GM18907 (cell line): ENCODE data around the gene BAZ1A.

ENCODE experiments used
- ATAC-seq: cut with Tn5 transposase; IDR thresholded peaks from one replicate; pipeline ENCODE4 v1.9.1; 2021; ENCODE audit warnings: mild to moderate bottlenecking, moderate library complexity; ENCODE audit not compliant: unreplicated experiment

BAZ1A gene, protein sequence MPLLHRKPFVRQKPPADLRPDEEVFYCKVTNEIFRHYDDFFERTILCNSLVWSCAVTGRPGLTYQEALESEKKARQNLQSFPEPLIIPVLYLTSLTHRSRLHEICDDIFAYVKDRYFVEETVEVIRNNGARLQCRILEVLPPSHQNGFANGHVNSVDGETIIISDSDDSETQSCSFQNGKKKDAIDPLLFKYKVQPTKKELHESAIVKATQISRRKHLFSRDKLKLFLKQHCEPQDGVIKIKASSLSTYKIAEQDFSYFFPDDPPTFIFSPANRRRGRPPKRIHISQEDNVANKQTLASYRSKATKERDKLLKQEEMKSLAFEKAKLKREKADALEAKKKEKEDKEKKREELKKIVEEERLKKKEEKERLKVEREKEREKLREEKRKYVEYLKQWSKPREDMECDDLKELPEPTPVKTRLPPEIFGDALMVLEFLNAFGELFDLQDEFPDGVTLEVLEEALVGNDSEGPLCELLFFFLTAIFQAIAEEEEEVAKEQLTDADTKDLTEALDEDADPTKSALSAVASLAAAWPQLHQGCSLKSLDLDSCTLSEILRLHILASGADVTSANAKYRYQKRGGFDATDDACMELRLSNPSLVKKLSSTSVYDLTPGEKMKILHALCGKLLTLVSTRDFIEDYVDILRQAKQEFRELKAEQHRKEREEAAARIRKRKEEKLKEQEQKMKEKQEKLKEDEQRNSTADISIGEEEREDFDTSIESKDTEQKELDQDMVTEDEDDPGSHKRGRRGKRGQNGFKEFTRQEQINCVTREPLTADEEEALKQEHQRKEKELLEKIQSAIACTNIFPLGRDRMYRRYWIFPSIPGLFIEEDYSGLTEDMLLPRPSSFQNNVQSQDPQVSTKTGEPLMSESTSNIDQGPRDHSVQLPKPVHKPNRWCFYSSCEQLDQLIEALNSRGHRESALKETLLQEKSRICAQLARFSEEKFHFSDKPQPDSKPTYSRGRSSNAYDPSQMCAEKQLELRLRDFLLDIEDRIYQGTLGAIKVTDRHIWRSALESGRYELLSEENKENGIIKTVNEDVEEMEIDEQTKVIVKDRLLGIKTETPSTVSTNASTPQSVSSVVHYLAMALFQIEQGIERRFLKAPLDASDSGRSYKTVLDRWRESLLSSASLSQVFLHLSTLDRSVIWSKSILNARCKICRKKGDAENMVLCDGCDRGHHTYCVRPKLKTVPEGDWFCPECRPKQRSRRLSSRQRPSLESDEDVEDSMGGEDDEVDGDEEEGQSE (N-terminal part only)

DNA sequence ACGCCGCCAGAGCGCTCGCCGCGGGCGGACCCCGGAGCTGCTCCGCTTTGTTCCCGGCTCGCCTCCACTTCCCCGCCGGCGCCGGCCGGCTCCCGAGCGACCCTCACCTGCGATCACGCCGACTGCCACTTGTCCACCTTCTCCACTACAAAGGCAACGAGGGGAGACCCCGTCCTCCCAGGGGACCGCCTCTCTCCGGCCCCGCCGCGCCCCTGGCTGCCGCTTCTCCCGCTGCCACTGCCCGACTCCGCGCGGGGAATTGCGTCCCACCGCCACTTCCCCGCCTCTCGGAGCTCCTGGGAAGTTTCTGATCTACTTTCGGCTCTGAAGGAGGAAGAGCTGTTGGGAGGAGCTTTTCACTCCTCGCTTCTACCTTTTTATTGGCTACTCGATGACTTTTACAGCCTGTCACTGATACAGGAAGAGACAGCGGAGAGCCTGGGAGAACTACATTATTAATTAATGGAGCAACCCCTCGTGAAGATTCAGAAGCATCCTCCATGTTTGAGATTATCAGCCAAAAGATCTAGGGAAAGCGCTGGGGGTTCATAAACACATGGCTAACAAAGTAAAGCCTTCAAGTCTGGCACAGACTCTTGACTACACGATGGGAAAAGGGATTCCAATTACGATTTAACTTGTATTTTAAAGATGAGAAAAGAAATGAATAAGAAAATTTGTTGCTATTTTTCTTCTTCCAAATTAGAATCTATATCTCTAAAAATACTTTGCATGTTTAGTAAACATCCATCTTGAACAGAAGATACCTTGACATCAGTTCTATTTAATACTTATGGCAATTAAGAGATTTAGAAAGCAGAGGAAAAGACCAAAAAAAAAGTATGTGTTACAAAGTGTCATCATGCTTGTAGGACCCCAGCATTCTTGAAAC, at the start of gene BAZ1A:
Gene BAZ1A, minus strand, starts transcription at position 330 of the 892 bp plus-strand sequence. CDS start 756 bp downstream, outside the sequence.
- ATAC-seq: peak; percentile 42

DNA sequence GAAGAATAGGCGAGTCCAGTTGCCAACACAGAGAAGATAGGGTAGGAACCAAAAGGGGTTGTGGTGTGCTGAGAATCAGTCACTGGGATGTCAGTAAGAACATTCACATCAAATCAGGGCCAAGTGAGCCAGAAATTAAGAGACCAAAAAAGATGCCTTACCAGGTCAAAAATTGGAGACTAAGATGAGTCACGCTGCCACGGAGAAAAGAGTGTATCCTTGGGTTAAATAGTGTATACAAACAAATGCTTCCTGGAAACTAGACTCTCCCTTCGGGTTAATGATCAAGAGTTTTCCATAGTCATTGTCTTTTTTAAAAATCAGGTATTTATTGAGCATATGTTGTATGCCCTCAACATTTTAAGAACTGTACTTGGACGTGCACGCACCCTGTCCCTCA, 45.2 kb upstream of the BAZ1A start:
- ATAC-seq: no peak

DNA sequence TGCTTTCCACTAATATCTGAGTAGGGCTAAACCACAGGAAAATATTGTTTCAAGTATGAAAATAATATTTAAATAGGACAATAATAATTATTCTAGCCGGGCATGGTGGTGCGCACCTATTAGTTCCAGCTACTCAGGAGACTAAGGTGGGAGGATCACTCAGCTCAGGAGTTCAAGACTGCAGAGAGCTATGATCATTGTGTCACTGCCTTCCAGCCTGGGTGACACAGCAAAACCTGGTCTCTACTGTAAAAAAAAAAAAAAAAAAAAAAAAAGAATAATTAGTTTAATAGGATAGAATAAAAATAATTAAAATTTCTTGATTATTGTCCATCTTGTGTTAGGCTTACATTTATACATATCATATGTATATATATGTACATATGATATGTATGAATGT, 38.5 kb upstream of the BAZ1A start:
- no peak for ATAC-seq

DNA sequence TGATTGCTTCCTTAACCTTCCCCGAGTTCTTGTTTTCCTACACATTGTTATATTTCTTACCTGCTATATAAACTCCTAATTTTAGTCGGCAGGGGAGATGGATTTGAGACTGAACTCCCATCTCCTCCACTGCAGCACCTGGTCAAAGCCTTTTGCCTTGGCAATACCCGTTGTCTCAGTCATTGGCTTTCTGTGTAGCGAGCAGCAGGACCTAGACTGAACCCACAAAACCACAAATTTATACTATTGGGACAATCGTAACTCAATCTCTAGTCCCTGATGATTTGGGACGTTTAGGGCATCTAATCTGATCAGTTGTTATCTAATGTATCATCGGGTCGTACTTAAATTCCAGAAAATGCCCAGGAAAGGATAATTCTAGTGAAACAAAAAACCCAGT, 37.8 kb upstream of the BAZ1A start:
- ATAC-seq: no peak

DNA sequence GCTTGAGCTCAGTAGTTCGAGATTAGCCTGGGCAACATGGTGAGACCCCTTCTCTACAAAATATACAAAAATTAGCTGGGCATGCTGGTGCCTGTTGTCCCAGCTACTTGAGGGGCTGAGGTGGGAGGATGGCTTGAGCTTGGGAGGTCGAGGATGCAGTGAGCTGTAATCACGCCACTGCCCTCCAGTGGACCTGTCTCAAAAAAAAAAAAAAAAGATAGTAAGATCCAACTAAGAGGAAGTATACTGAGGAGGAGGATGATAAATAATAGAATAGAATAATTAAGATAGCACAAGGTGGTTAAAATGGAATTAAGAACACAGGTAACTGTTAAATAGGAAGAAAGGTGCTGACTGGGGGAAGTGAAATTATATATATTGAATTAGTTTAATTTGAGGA, 37.0 kb upstream of the BAZ1A start:
- no peak for ATAC-seq

DNA sequence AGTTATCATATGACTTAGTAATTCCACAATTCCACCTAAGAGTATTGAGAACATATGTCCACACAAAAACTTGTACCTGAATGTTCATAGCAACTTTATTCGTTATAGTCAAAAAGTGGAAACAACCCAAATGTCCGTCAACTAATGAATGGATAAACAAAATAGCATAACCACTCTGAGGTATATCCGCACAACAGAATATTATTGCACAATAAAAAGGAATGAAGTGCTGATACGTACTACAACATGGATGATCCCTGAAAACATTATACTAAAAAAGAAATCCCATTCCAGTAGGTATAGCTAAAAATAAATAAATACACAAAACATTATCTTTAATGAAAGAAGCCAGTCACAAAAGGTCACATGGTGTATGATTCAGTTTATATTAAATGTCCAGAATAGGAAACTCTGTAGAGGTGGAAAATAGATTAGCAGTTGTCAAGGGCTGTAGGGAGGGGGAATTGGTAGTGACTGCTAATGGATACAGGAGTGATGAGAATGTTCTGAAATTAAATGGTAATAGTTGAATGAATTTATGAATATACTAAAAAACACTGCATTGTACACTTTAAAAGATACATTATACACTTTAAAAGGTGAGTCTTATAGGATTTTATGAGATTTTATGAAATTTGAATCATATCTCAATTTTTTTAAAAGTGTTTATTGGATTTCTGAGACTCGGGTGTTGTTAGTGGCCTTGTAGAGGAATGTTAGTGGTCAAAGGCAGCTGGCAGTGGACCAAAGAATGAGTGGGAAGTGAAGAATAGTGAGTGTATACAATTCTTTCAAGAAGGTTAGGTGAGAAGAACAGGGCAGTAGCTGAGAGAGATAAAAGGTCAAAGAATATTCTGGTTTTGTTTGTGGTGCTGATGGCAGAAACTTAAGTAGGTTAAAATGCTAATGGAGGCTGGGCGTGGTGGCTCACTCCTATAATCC, 36.3 kb upstream of the BAZ1A start:
- no peak for ATAC-seq

DNA sequence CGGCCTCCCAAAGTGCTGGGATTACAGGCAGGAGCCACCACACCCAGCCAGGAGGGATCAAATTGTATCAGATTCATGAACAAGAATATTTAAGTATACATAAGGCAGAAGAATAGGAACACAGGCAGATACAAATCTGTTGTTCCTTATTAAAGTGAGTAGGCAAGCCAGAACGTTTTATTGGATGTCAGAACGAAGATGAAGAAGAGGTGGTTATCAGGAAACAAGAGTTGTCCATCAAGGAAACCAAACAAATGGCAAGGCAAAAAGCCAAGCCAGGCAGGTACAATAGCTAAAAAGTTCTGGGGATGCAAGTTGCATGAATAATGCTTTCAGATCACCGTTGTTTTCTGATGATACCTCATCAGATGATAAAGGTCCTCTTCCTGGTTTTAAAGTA, 31.1 kb upstream of the BAZ1A start:
- ATAC-seq: no peak

DNA sequence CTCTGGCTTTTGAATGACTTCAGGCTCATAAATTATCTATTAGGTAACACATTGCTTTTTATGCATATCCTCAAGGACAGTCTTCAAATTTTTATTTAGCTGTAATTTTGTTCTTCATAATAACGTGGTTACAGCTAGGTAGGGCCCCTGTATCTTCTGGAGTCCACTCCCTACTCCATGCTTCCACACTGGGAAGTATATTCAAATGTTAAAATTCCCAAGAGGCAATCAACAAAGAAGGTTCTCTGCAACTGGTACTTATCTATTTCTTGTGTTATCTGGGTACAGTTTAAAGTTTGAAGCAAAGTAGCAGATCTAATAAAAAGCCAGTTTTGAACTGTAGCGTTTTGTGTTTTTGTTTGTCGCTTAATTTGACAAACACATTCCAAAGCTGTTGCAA, 20.1 kb upstream of the BAZ1A start:
- no peak for ATAC-seq

DNA sequence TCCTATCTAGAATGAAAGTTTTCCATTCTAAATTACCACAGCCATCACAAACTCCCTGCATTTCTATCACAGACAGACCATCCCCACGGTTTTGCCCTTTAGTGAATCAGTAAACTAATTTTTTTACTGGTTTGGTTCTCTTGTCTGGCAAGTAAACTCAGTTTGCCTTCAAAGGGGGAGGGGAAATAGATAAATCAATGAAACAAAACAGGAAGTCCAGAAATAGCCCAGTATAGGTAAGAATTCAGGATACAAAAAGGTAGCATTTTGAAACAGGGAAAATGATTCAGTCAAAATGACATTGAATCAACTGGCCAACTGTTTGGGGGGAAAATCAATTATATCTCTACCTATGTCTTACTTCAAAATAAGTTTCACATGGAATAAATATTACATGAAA, 15.8 kb upstream of the BAZ1A start:
- ATAC-seq: no peak

DNA sequence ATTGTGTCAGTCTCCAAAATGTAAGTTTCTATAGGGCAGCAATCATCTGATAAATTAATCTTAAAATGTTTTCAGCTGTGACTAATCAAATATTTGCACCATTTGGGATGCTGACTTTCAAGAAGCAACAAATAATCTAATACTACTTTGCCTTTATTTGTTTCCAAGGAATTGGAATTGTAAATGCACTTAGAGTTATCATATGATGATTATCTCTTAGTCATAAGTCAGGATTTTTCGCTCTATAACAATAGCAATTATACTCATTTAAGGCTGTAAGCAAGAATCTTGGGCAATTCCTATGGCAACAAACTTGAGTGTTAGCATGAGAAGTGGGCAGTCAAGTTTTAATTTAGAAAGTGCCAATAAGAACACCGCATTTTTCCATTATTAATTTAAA, 13.0 kb upstream of the BAZ1A start:
- no peak for ATAC-seq

DNA sequence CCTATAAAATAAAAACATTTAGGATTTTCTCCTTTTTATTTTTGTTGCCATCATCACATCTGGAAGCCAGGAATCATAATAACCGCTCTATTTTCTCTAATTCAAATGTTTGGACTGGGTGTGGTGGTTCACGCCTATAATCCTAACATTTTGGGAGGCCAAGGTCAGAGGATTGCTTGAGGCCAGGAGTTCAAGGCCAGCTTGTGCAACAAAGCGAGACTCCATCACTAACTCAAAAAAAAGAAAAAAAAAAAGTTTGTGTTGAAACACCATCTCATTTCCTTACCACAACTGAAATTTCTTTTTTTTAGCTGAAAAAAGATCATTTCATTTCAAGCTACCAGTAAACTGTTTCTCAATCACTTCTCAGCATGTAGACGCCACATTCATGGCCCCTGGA, 8.8 kb upstream of the BAZ1A start:
- no peak for ATAC-seq

DNA sequence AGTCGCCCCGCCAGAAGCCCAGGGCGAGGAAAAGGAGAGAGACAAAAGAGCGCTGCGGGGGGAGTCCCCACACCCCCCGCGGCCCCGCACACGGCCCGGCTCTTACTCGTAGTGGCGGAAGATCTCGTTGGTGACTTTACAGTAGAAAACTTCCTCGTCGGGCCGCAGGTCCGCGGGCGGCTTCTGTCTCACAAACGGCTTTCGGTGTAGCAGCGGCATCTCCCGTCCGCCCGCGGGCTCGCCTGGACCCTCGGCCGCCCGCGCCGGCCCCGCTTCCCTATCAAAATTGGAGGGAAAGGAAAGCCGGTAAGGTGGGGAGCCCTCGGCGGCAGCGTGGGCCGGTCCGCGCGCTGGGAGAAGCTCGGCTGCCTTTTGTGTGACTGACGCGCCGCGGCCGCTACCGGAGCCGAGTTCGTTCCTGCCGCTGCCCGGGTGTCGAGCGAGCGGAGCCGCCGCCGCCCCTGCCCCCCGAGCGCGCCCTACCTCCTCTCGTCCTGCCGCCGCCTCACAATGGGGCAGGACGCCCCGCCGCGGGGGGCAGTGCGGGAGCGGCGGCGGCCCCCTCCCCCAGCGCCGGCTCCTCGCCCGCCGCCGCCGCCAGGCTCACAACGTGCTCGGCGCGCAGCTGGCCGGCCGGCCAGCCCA, 652 bp downstream of the BAZ1A start:
- peak; percentile 35 for ATAC-seq

DNA sequence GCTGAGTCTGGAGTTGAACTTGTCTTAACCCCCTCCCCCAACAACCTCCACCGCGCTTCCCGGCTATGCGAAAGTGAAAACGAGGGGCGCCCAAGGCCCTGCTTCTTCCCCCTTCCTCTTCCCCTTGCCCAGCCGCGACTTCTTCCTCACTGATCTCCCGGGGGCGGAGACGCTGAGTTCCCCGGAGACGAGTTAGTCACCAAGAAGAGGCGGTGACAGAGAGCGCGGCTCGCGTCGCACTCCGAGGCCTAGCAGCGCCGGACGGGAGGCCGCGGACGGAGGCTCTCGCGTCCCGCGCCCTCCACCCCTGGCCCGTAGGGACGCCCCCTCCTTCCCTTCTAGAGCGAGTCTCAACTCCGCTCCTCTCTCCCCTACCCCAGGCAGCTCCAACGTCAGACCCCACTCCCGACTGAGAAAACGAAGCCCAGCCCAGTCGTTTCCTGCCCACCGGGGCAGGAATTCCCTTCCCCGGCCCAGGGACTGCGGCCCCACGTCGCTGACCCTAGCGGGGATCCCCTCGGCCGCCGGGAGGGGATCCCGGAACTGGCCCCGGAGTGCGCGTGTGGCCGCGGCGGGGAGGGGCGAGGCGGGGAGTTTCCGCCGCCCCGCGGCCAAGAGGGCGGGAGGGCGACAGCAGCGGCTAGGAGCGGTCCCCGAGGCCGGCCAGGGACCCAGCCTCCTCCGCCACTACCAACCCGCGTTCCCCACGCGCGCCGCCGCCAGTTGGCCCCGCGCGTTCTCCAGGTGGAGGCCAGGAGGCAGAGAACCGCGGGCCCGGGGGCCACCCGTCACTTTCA, 1.4 kb downstream of the BAZ1A start:
- ATAC-seq: peak; percentile 65

DNA sequence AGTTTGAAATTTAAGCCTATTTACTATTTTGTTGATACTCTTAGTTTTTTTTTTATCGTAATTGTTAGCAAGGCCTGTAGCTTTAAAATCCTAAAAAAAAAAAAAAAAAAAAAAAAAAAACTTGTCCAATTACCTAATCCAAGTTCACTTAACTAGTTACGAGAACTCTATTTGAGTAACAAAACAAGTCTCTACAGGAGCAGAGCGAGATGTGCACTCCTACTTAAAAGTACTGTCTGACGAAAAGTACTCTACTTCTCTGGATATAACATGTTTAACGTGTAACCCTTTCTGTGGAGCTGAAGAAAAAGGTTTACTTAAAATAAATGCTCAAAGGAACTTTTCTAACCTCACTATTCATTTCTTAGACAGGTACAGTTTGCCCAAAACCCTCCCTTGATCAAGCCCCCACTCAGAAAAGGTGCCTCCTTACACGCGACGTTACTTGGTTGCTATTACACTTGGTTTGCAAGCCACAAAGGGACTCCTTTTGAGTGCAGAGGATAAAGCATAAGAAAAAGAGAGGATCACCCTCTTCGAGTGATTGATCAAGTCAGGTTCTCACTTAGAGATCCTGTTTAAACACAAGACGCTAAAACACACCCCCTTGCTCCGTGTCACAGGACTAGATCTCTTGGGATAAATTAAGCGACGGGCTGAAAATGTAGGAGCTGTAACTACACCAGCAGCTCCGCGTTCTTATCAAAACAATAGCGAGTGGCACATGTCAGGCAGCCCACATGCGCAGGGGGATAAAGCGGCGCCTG, 2.2 kb downstream of the BAZ1A start:
- peak; percentile 3 for ATAC-seq

DNA sequence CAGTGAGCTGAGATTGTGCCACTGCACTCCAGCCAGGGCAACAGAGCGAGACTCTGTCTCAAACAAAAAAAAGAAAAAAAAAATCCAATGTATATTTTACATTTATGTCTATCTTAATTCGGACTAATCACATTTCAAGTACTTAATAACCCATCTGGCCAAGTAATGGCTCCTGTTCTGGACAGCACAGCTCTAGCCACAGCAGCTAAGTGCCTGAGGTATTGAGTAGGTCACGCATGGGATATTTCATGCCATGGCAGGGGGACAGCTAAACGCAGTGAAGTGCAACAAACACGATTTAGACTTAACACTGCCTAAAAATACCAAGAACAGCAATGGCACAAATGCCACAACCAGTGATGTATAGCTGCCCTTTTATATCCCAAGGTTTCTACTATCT, 8.0 kb downstream of the BAZ1A start:
- no peak for ATAC-seq

DNA sequence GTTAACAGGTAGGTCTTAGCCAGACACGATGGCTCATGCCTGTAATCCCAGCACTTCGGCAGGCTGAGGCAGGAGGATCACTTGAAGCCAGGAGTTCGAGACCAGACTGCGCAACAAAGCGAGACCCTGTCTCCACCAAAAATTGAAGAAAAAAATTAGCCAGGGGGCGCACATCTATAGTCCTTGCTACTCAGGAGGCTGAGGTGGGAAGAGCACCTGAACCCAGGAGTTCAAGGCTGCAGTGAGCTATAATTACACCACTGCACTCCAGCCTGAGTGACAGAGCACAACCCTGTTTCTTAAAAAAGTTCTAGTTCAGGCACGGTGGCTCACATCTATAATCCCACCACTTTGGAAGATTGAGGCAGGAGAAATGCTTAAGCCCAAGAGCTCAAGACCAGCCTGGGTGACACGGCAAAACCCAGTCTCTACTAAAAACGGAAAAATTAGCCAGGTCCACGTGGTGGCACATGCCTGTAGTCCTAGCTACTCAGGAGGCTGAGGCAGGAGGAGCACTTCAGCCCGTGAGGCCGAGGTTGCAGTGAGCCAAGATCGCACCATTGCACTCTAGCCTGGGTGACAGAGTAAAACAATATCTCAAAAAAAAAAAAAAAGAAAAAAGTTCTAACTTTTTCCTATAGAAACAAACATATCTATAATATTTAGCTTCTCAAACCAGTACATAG, 9.1 kb downstream of the BAZ1A start:
- ATAC-seq: no peak

DNA sequence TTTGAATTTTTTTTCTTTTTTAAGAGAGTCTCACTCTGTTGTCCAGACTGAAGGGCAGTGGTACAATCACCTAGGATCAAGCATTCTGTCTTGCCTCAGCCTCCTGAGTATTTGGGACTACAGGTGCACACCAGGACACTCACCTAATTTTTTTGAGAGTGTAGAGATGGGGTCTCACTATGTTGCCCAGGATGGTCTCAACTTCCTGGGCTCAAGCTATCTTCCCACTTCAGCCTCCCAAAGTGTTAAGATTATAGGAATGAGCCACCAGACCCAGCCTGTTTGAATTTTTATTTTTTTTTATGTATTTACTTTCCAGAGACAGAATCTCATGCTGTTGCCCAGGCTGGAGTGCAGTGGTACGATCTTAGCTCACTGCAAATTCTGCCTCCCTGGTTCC, 11.3 kb downstream of the BAZ1A start:
- no peak for ATAC-seq
